Kidney (tissue), 14 donors: ENCODE results near the gene TRIM7. TPM values are rescaled to one million over a fixed set of nuclear protein-coding genes. Genes with fewer than 3 reads are reported as not detected.
A peak's percentile ranks its signal among the peaks of the same experiment; 100 is the strongest.

Source experiments
- DNase-seq, 5 donors: peaks; one replicate each; pipeline ENCODE4 v3.0.0-alpha.2; 2013 to 2020
- FAIRE-seq: peaks from 2 replicates; lab custom pipeline; 2012; peaks lifted over from hg19 to GRCh38; lab: Jason Lieb, UNC
- H3K27ac ChIP-seq, 2 donors: one replicate each; pipeline ENCODE4 v1.7.0; 2013; ENCODE audit warnings: low read depth in 2 of 2, low read length in 2 of 2, inconsistent platforms in 1 of 2
- H3K27me3 ChIP-seq: one replicate; pipeline ENCODE4 v1.7.1; 2013; ENCODE audit warnings: low read length, inconsistent platforms; ENCODE audit not compliant: control insufficient read depth, insufficient read depth
- H3K36me3 ChIP-seq, 3 donors: one replicate each; pipeline versions ENCODE4 v1.7.0 to v1.7.1; 2013; ENCODE audit warnings: low read length in 3 of 3, control low read depth in 1 of 3, inconsistent platforms in 1 of 3; ENCODE audit not compliant: insufficient read depth in 3 of 3, control insufficient read depth in 2 of 3
- H3K4me1 ChIP-seq, 3 donors: one replicate each; pipeline versions ENCODE4 v1.7.0 to v1.7.1; 2013; ENCODE audit warnings: low read length in 3 of 3, inconsistent platforms in 1 of 3, low read depth in 1 of 3; ENCODE audit not compliant: control insufficient read depth in 2 of 3, insufficient read depth in 2 of 3
- H3K4me3 ChIP-seq, 3 donors: one replicate each; pipeline versions ENCODE4 v1.7.0 to v1.8.1; 2013; ENCODE audit warnings: low read length in 3 of 3, control low read depth in 1 of 3, inconsistent platforms in 1 of 3
- H3K9ac ChIP-seq, 3 donors: one replicate each; pipeline versions ENCODE4 v1.7.0 to v1.7.1; 2013; ENCODE audit warnings: low read length in 3 of 3, control low read depth in 1 of 3, inconsistent platforms in 1 of 3
- H3K9me3 ChIP-seq, 3 donors: one replicate each; pipeline versions ENCODE4 v1.7.0 to v1.7.1; 2013; ENCODE audit warnings: low read length in 3 of 3, control low read depth in 1 of 3, inconsistent platforms in 1 of 3; ENCODE audit not compliant: control insufficient read depth in 2 of 3, insufficient read depth in 1 of 3
- CTCF ChIP-seq: IDR thresholded peaks from 3 replicates; pipeline ENCODE4 v1.5.1; 2012; ENCODE audit warnings: mild to moderate bottlenecking, moderate library complexity, borderline replicate concordance; ENCODE audit not compliant: insufficient read depth; ENCODE audit errors: extremely low read depth
- intact Hi-C: fragments of 100-400 bp; cut with DNase I; formaldehyde crosslinking; loops from one replicate; pipeline ENCODE4 v1.11.1; 2022
- polyA plus RNA-seq: library from polyadenylated mRNA; stranded (reverse); fragments of 350-450 nt; fragmentation: Illumina TruSeq; extraction: RNeasy Lipid Tissue Mini Kit (QIAGEN cat#74804); gene quantifications from one replicate; pipeline ENCODE4 v1.2.3, GENCODE V29; 2014; ENCODE audit warnings: low read depth, low replicate concordance; ENCODE audit not compliant: insufficient read depth
- total RNA-seq: library from RNA; stranded (reverse); fragmentation: NEBNext Ultra II Directional; extraction: Animal tissue kit (Norgen Biotek cat#: 25700); gene quantifications from one replicate; pipeline ENCODE4 v1.2.1, GENCODE V29; 2021
- donor health status: control.
- donor health status: control.
- donor health status: control.
- donor health status: control.
- donor health status: control.
- donor health status: DM: yes; HTN: yes; CAD: no.
- donor health status: Normal renal cell carcinoma (clear cell type).

The TRIM7 gene
- total and polyA plus RNA-seq, 2 donors from 2014 or later: 5.7 to 6.3 TPM

DNA sequence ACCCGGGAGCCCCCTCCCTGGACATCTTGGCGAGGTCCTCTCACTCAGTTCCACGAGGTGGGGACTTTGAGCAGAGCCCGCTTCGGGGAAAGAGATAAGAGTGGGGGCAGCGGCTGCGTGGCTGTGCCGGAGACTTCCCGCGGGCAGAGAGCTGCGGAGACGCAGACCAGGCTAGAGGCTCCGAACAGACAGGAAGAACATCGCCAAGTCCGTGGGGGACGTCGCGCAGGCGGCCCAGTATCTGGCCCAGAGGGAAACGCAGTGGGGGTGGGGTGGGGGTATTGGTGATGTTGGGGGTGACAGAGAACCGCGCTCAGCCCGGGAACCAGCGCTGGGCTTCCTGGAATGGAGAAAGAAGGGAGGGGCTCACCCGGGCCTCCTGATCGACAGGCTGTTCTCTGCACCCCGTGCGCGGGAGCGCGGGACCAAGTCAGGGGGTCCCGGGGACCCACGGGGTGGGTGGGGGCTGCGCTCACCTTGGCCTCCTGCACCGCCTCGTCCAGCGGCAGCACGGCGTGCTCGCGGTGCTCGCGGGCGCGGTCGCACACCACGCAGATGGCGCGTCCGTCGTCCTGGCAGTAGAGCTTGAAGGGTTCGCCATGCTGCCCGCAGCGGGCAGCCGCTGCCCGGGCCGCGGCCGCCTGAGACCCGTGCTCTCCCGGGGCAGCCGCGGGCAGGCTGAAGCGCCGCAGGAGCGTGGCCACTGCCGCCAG is 727 bp downstream of the TRIM7 start:
- DNase-seq (peak in 3 of 5 donors; percentile 32 to 72 (median 42)), FAIRE-seq (no peak)
- Histone ChIP-seq H3K4me1 (peaks cover 0 to 13% (median 9%) of the 10 kb centered on the region in 3 donors), H3K27me3 (peaks cover 10% of the 10 kb centered on the region), H3K4me3 (peak overlapping the region in 2 of 3 donors; percentile 10 to 63), H3K36me3 (no peaks in the 10 kb centered on the region), H3K27ac (no peak overlapping the region), H3K9me3 (no peaks in the 10 kb centered on the region), H3K9ac (no peak overlapping the region)
- intact Hi-C loops: no loop called here
- no peak for TF ChIP-seq CTCF

GRCh38 chr5:181203777-181204112 is 1.3 kb downstream of the TRIM7 start:
- Histone ChIP-seq H3K9me3 (no peaks in the 10 kb centered on the region), H3K36me3 (no peaks in the 10 kb centered on the region), H3K4me3 (peak overlapping the region in 2 of 3 donors; percentile 10 to 63), H3K9ac (no peak overlapping the region), H3K4me1 (peaks cover 0 to 13% (median 9%) of the 10 kb centered on the region in 3 donors), H3K27me3 (peaks cover 10% of the 10 kb centered on the region), H3K27ac (no peak overlapping the region)
- FAIRE-seq: no peak
- TF ChIP-seq CTCF: no peak
- DNase-seq: peak in 2 of 5 donors; percentile 23 to 63
- intact Hi-C loops: no loop called here

- Histone ChIP-seq H3K9ac (no peak overlapping the region), H3K27me3 (peaks cover 10% of the 10 kb centered on the region), H3K27ac (no peak overlapping the region), H3K4me1 (peaks cover 0 to 13% (median 9%) of the 10 kb centered on the region in 3 donors), H3K36me3 (no peaks in the 10 kb centered on the region), H3K9me3 (no peaks in the 10 kb centered on the region), H3K4me3 (no peak overlapping the region)
- intact Hi-C loops: no loop called here
- FAIRE-seq: no peak
- no peak for DNase-seq
- TF ChIP-seq CTCF: no peak
Observed at GRCh38 chr5:181203093-181203711, 1.8 kb downstream of the TRIM7 start.
